ENCODE results near the gene SMG9.

Gene SMG9

DNA sequence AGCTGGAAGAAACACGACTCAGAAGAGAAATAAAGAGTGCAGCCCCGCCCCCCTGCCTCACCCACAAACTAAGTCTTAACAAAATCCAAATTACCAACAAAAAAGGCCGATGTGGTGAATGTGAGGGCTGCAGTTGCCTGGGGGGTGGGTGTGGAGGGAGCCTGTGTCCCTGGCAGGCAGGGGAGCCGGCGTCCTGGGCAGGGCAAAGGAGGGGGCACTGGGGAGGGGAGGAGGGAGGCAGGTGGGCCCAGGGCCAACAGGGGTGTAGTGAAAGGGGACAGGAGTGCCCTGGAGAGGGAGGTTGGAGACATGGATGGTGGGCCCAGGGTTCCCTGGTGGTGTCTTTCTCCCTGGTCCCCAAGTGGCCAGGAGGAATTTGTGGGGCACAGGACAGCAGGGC, 34.8 kb downstream of the SMG9 start:
- no peak for DNase-seq

DNA sequence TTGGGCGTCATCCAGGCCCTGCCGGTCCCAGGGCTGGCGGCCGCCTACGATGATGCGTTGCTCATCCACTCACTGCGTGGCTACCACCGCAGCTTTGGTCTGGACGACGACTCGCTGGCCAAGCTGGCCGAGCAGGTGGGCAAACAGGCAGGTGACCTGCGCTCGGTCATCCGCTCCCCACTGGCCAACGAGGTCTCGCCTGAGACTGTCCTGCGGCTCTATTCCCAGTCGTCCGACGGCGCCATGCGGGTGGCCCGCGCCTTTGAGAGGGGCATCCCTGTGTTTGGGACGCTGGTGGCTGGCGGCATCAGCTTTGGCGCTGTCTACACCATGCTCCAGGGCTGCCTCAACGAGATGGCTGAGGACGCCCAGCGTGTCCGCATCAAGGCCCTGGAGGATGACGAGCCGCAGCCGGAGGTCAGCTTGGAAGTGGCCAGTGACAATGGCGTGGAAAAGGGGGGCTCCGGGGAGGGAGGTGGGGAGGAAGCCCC, 35.3 kb downstream of the SMG9 start:
- no peak for DNase-seq

GRCh38 chr19:43718627-43719377, 36.0 kb downstream of the SMG9 start:
- DNase-seq, result no peak

DNA sequence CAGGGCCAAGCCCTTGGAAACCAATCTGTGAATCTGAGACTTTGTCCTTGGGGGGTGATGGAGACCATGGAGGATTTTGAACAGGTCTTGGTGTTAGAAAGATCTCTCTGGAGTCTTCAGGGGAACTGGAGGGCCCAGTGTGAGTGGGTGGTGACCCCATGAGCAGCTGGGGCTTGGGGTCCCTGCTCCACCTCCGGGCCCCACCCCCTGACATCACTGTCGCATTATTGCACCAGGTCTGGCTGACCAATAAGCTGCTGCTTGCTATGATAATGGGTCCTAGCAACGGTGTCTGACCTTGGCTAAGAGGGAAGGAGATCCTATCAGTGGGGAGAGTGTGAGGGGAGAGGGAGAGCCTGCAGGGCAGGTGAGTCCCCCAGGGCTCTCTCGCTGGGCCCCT, 39.0 kb downstream of the SMG9 start, which contains the start of gene IRGC:
Gene IRGC (plus strand): TSS at position 301 of the 400 bp plus-strand sequence. CDS start 2,483 bp downstream, outside the sequence.
- DNase-seq, result no peak

GRCh38 chr19:43713208-43713607, 41.6 kb downstream of the SMG9 start:
- DNase-seq, result no peak

DNA sequence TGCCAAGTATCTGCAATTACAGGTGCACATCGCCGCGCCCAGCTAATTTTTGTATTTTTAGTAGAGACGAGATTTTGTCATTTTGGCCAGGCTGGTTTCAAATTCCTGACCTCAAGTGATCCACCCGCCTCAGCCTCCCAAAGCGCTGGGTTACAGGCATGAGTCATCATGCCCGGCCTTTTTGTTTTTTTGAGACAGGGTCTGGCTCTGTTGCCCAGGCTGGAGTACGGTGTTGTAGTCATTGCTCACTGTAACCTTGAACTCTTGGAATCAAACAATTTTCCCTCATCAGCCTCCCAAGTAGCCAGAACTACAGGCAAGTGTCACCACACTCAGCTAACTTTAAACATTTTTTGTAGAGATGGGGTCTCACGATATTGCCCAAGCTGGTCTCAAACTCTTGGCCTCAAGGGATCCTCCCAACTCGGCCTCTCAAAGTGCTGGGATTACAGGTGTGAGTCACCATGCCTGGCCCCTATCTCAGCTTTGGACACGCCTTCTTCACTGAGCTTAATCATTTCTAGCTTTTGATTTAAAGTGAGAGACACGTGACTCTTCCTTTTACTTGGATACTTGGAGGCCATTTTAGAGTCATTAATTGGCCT, 42.9 kb downstream of the SMG9 start:
- DNase-seq, result peak; percentile 44

- DNase-seq, result no peak
Observed at GRCh38 chr19:43708716-43709115, 46.0 kb downstream of the SMG9 start.

DNA sequence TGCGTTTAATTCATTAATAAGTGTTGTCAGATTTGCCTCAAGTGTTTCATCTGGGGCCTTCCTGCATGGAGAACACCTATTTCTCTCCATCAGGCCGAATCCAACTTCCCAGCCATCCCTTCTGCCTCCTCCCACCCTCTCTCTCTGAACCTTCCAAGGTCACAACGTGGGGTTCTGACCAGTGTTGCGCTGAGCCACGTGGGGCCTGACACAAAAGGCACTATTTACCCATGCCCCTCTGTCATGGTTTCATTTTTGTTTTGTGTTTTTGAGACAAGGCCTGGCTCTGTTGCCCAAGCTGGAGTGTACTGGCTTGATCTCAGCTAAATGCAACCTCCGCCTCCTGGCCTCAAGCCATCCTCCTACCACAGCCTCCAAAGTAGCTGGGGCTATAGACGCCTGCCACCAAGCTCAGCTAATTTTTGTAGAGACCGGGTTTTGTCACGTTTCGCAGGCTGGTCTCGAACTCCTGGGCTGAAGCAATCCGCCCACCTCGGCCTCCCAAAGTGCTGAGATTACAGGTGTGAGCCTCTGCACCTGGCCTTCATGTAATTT, 47.5 kb downstream of the SMG9 start:
- DNase-seq, result no peak

- DNase-seq, result no peak
Observed at GRCh38 chr19:43705729-43706128, 49.0 kb downstream of the SMG9 start.

DNA sequence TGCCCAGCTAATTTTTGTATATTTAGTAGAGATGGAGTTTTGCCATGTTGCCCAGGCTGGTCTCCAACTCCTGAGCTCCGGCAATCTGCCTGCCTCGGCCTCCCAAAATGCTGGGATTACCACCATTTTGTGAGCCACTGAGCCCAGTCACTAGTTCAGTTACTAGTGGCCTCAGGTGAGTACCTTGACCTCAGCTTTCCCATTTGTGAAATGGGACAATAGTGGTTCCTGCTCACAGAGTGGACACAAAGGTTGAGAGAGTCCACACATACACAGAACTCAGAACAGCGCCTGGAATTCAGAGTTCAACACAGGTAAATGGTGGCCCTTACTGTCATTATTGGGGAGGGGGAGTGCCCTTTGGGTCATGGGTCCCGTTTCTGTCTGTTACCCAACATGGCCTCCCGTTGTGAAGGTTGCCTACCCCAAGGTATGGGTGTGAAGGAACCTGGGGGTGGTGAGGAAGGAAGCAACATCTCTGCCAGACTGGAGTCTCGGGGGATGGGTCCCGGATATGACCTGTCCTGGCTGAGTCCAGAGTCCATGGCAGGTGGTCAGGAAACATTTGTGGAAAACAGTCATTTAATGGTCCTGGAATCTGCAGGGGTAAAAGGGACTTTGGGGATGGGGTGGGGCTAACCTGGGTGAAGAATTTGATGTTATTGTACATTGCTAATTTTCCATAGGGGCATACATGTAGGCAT, 50.6 kb downstream of the SMG9 start:
- DNase-seq, result no peak

GRCh38 chr19:43700395-43701000, 54.3 kb downstream of the SMG9 start:
- DNase-seq, result peak; percentile 81

- no peak for DNase-seq
Observed at GRCh38 chr19:43699506-43700394, 55.0 kb downstream of the SMG9 start.

DNA sequence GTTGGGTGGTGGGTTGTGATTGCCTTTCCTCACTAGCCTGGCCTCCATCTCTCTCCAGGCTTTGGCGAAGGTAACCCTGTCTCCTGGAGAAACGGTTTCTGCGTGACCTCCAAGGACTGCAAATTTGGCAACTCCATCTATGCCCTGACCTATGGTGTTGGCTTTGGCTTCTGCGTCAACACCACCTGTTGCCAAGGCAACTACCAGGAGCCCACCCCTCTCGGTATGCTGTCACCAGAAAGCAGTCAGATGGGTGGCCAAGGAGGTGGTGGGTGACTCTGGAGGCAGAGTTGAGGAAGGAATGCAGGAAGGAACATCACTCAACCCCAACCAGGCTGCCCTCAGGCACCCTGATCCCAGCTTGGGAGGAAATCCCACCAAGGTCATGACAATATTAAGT, 57.5 kb downstream of the SMG9 start:
- no peak for DNase-seq

DNA sequence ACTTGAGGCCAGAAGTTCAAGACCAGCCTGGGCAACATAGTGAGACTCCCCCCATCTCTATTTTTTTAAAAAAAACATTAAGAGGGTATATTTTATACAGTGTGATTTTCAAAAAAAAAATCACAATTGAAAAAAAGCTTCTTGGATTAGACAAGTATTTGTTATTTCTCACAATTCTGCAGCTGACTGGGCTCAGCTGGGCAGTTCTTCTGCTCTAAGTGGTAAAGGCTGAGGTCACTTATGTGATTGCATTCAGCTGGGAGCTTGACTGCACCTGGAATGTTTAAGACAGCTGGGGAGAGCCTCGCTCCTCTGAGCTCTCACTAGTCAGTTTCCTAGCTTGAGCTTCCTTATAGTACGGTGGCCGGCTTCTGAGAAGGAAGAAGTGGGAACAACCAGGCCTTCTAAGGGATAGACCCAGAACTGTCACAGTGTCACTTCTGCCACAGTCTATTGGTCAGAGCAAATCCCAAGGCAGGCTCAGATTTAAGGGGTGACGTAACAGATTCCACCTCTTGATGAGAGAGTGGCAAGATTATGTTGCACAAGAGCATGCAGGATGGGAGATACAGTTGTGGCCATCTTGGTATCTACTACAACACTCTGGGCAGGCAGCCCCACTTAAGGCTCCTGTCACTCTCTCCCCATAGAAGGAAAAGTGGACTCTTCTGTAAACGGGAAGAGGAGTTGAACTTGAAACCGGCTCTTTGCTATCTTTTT, 58.6 kb downstream of the SMG9 start:
- DNase-seq, result no peak

- DNase-seq, result no peak
Observed at GRCh38 chr19:43694553-43694952, 60.2 kb downstream of the SMG9 start.

DNA sequence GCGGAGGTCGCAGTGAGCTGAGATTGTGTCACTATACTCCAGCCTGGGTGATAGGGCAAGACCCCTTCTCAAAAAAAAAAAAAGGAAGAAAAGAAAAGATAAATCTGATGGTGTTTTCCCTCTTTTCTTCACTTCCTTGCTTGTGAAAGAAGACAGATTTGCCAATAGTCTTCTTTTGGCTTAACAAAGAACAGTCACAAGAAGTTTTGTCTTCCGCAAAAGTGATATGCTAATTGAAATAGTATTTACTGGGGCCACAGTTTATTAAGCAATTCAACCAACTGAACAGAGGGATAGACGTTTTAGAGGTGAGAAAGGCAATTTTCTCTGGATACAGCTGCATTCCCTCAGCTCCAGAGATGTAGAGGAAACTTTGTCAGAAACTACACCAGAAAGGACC, 61.9 kb downstream of the SMG9 start:
- no peak for DNase-seq

GRCh38 chr19:43692385-43692784, 62.4 kb downstream of the SMG9 start:
- DNase-seq, result no peak

- no peak for DNase-seq
Observed at GRCh38 chr19:43691755-43692154, 63.0 kb downstream of the SMG9 start.

GRCh38 chr19:43690890-43691289, 63.9 kb downstream of the SMG9 start:
- DNase-seq, result no peak

- no peak for DNase-seq
Observed at GRCh38 chr19:43690444-43690843, 64.3 kb downstream of the SMG9 start.

DNA sequence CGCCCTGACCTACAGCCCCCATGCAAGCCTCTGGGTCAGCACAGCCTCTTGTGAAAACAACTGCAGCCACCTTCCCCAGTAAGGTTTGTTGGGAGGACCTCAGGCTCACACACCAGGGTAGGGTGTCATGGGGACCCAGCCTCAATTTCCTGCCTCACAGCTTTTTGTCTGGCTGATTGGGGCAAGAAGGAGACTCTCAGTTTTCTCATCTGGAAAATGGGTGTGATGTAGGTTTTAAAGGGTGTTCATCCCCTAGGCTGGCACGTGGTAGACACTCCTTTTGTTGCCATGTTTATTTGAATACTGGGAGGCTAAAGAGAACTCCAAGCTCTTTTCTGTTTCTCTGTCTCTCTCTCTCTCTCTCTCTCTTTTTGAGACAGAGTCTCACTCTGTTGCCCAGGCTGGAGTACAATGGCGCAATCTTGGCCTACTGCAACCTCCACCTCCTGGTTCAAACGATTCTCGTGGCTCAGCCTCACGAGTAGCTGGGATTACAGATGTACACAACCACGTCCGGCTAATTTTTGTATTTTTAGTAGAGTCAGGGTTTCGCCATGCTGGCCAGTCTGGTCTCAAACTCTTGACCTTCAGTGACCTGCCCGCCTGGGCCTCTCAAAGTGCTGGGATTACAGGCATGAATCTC, 66.6 kb downstream of the SMG9 start:
- DNase-seq, result no peak
